ENCODE results near the gene FGFBP1.

The FGFBP1 gene

GRCh38 chr4:15891312-15891711, 47.2 kb downstream of the FGFBP1 start:
- H3K4me1 Mint-ChIP-seq: peaks cover 12% of the 10 kb centered on the region
- no peak overlapping the region for H3K27ac Mint-ChIP-seq
- DNase-seq (ENCODE audit: low spot score in 2 of 2): no peak
- no peak overlapping the region for H3K4me3 Mint-ChIP-seq
- ATAC-seq (ENCODE audit: low read depth): peak; percentile 65
- H3K27me3 Mint-ChIP-seq: peaks cover 3% of the 10 kb centered on the region
- no peaks in the 10 kb centered on the region for H3K9me3 Mint-ChIP-seq
- no peaks in the 10 kb centered on the region for H3K36me3 Mint-ChIP-seq

DNA sequence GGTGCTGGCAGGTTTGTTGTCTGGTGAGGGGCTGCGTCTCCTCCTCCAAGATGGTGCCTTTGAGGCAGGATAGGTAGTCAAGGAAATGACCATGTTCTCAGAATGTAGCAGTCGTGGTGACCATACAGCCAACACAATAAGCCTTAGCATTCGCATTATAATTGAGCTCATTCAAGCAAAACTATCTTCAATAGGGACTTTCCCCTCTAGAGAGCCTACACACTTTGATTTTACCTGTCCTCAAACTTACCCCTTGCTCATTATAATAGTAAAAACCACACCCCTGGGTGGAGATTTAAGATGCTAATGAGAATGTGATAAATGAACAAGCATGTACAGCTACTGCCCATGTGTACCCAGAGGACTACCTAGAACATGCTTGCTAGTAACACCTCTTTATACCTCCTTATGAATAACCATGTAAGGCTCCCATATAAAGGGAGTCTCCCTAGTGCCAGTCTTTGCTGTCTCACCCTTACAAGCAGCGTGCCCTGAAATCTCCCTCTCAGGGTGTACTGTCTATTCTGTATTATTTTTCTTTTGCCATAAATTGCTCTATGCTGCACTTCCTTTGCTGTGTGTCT, 48.2 kb downstream of the FGFBP1 start:
- H3K9me3 Mint-ChIP-seq: no peaks in the 10 kb centered on the region
- ATAC-seq (ENCODE audit: low read depth) (peak; percentile 74), DNase-seq (ENCODE audit: low spot score in 2 of 2) (no peak)
- peaks cover 12% of the 10 kb centered on the region for H3K4me1 Mint-ChIP-seq
- H3K27me3 Mint-ChIP-seq: peaks cover 3% of the 10 kb centered on the region
- no peak overlapping the region for H3K27ac Mint-ChIP-seq
- no peak overlapping the region for H3K4me3 Mint-ChIP-seq
- no peaks in the 10 kb centered on the region for H3K36me3 Mint-ChIP-seq

- no peak for DNase-seq (ENCODE audit: low spot score in 2 of 2)
- no peak for ATAC-seq (ENCODE audit: low read depth)
- Mint-ChIP-seq H3K4me1 (peaks cover 12% of the 10 kb centered on the region), H3K27ac (no peak overlapping the region), H3K27me3 (peaks cover 1% of the 10 kb centered on the region), H3K4me3 (no peak overlapping the region), H3K36me3 (no peaks in the 10 kb centered on the region), H3K9me3 (no peaks in the 10 kb centered on the region)
Measured at GRCh38 chr4:15888515-15888914, 50.0 kb downstream of the FGFBP1 start.
